GM21723 (cell line): ENCODE data around the gene TEX22.

ENCODE experiments used
- ATAC-seq: cut with Tn5 transposase; IDR thresholded peaks from one replicate; pipeline ENCODE4 v1.9.1; 2021; ENCODE audit warnings: mild to moderate bottlenecking, moderate library complexity; ENCODE audit not compliant: unreplicated experiment

Gene TEX22

GRCh38 chr14:105420101-105420973, 22.0 kb downstream of the TEX22 start:
- no peak for ATAC-seq

GRCh38 chr14:105420974-105421674, 22.8 kb downstream of the TEX22 start:
- no peak for ATAC-seq

- ATAC-seq = no peak
These were observed 23.6 kb downstream of the TEX22 start for GRCh38 chr14:105421723-105422615.

GRCh38 chr14:105422695-105423487, 24.6 kb downstream of the TEX22 start:
- ATAC-seq = no peak

GRCh38 chr14:105423488-105424195, 25.3 kb downstream of the TEX22 start:
- ATAC-seq = no peak

- no peak for ATAC-seq
These were observed 26.5 kb downstream of the TEX22 start for GRCh38 chr14:105424861-105425260.

GRCh38 chr14:105425823-105426247, 27.5 kb downstream of the TEX22 start:
- ATAC-seq = no peak

- ATAC-seq = no peak
These were observed 28.2 kb downstream of the TEX22 start for GRCh38 chr14:105426416-105427130.

- no peak for ATAC-seq
These were observed 29.1 kb downstream of the TEX22 start for GRCh38 chr14:105427412-105427811.

- ATAC-seq = no peak
These were observed 29.7 kb downstream of the TEX22 start for GRCh38 chr14:105427936-105428485.

GRCh38 chr14:105430042-105430441, 31.7 kb downstream of the TEX22 start:
- no peak for ATAC-seq

GRCh38 chr14:105430565-105430964, 32.2 kb downstream of the TEX22 start:
- no peak for ATAC-seq

GRCh38 chr14:105431256-105431655, 32.9 kb downstream of the TEX22 start:
- ATAC-seq = no peak

- ATAC-seq = no peak
These were observed 34.3 kb downstream of the TEX22 start for GRCh38 chr14:105432657-105433056.

- no peak for ATAC-seq
These were observed 34.8 kb downstream of the TEX22 start for GRCh38 chr14:105433161-105433605.

- ATAC-seq = no peak
These were observed 38.1 kb downstream of the TEX22 start for GRCh38 chr14:105436402-105436801.

GRCh38 chr14:105436891-105437722, 38.8 kb downstream of the TEX22 start:
- ATAC-seq = no peak
